Stimulated activated CD8-positive, alpha-beta memory T cell treated with anti-CD3 and anti-CD28 coated beads, Interleukin-12 subunit alpha, Interleukin-12 subunit beta, amount 100 ng/mL, for 24 hours (primary cell): ENCODE measurements around the gene FLAD1.

Source experiments
- DNase-seq: peaks from one replicate; pipeline ENCODE4 v3.0.0-alpha.2; 2020; ENCODE audit errors: extremely low read depth

FLAD1 gene

DNA sequence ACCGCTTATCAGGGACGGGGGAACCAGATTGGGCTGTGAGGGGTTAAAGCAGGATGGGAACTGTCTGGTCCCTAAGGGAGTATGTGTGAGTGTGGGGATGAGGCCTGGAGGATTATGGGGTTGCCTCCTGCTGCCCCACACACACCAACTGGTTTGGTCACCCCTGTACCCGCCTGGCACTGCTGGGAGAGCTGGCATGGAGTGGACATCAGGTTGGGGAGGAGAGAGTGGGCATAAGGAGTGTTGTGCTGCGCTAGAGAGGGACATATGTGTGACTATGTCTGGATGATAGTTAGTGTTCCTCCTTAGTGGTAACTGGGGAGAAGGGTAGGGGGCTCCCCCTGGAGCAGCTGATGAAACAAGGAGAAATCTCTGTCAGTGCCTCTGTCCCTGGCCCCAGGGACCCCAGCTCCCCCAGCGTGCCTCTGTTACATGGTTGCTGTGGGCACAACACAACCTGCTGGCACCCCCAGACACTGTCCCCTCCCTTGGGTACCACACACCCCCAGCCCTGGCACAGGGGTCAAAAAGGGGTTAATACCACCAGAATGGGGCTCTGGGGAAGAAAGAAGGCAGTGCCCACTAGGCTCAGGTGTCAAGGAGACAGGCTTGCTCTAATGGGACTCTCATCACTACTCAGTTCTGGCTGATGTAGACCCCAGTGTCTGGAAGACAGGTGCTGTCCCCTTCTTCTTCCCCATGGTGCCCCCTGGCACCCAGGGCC, 21.4 kb downstream of the FLAD1 start:
- DNase-seq, result no peak

DNA sequence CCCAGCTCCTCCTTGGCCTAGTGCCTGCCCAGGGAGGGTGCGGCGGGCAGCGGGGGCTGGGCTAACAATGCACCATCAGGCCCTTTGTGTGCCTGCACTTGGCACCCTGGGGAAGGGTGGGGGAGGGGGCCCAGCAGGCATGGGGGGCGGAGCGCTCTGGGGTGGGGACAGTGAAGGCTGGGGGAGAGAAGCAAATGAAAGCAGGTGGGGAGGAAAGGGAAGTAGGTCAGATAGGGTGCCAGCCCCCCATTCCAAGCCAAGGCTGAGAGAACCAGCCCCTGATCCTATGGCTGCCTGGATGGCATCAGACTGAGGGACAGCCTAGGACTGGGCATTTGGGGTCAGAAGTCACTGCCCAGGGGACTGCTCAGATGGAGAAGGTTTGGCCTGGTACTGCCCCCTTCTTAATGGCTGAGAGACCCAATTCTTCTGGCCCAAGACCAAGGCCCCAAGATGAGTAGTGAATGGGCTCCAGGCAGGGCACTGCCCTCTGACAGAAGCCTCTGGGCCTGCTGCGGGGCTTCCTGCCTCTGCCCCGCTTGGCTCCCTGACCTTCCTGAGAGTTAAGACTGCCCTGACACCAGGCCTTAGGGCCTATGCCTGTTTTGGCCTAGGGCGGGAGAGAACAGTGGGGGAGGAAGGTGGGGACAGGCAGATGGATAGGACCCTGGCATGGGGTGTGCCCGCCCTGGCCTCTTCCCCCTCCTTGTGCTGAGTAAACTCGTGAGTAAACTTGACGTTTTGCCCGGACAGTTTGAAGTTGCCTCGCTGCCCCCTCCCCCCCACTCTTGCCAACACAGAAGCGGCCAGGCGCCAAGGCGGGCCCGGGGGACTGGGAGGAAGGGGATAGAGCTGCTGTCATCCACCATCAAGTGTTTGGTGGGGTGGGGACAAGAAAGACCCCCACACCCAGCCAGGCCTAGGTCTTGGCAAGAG, 22.2 kb downstream of the FLAD1 start:
- DNase-seq, result no peak

DNA sequence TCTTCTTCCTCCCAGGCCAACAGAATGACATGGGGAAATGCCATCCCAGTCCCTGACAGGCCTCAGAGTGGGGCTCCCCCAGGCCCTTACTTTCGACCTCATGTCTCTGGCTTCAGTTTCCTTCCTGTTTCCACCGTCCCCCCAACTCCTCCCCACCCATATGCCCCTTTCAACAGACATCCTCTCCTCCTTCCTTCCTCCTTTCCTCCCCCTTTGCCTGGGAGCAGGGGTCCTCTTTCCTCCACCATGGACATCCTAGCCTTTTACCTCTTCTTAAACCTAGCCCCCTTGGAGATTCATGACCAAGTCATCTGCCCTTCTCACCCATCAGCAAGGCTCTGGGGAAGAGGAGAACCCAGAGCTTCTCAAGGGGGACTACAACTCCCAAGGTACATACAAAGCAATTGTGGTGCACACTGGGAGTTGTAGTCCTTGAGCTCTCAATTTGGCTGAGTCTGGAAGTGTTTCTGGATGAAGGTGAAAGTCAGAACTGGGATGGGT, 23.5 kb downstream of the FLAD1 start:
- no peak for DNase-seq

DNA sequence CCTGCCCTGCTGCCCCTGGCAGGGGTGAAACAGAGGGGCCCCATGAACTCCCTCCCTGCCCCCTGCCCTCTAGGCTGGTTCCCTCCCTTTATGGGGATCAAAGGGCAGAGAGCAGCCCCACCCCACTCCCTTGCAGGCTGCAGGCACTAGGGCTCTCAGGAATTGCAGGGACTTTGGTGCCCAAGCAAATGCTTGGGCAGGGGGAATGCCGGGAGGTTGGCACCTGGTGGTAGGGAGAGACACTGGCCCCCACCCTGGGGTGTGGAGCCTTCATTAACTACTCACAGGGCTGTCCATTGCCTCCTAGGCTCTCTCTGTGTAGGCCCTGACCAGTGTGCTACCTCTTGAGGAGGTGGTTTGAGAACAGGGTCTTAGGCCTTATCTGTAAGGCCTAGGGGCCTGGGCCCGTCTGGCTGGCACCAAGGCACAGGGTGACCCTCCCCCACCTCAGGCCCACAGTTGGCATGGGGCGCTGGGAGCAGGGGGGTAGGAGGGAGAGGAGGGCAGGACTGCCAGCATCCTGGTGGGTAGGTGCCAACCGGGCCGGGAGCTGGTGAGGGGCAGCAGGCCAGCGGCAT, 24.2 kb downstream of the FLAD1 start:
- DNase-seq, result no peak

DNA sequence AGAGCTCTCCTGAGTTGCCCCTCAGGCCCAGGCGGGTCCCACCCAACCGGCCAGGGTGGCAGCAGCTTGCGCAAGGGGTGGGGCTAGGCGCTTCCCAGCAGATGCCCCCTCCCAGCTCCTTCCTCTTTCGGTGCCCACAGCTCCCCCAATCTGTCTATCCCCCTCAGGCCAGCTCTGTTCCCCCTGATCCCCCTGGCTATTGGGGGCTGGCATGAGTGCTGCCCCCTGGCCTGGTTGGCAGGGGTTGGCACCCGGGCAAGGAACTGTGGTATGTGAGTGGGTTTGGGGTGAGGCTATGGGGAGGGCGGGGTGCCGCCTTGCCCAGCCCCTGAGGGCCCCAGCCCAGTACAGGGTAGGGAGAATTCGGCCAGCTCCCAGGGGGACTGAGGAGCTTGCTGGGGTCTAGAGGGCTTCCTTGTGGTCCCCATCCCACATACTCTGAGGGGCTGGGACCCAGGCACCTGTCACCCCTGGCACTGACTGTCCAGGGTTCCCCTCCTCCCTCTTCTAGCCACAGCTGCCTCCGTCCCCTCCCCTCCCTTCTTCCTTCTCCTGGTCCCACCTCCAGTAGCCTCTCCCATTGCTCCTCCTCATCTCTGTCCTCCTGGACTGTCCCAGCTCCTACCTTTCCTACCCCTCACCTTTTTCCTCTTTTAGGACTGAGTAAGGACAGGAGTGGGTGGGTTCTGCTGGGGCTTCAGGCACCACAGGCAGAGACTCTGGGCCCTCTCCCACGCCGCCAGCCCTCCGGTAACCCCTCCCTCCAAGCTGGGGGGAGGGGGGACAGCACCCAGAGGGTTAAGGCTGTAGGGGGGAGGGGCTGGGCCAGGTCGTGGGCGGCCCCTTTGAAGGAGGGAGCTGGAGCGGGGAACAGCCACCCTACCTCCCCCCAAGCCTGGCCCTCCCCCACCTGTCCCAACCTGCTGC, 25.1 kb downstream of the FLAD1 start:
- DNase-seq, result no peak

DNA sequence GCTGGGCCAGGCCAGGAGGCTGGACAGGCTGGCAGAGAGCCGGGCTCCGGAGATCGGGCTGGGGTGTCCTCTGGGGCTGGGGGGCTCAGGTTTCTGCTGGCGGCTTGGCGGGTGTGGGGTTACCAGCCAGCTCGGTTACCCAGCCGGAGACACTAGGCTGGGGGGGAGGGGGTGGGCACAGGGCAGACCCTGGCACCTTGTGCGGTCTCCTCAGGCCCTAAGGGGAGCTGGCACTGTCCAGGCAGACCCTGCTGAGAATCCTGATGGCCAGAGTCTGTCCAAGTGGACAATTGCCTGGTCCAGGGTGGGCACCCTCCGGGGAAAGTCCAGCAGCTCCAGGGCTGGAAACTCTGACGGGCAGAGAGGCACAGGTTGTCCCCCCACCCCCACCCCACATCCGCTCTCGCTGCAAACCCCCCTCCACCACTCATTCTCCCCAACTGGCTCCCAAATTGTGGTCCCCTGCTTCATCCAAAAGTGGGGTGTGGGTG, 26.1 kb downstream of the FLAD1 start:
- no peak for DNase-seq

DNA sequence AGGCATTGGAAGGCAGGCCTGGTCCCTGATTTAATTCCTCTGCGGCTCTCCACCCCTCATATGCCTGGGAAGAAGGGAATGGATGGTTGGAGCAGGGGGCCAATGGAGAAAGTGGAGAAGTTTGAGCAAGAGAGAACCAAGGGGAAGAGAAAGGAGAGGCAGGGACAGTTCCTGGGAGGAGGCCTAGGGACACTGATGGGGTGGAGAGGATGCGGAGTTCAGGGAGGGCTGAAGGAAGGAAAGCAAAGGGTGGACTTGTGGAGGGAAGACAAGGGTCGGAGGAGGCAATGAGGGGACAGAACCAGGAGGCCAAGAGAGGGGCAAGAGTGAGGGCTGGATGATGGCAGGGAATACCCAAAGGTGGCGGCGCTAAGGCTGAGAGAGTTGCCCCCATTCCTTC, 26.6 kb downstream of the FLAD1 start:
- no peak for DNase-seq

DNA sequence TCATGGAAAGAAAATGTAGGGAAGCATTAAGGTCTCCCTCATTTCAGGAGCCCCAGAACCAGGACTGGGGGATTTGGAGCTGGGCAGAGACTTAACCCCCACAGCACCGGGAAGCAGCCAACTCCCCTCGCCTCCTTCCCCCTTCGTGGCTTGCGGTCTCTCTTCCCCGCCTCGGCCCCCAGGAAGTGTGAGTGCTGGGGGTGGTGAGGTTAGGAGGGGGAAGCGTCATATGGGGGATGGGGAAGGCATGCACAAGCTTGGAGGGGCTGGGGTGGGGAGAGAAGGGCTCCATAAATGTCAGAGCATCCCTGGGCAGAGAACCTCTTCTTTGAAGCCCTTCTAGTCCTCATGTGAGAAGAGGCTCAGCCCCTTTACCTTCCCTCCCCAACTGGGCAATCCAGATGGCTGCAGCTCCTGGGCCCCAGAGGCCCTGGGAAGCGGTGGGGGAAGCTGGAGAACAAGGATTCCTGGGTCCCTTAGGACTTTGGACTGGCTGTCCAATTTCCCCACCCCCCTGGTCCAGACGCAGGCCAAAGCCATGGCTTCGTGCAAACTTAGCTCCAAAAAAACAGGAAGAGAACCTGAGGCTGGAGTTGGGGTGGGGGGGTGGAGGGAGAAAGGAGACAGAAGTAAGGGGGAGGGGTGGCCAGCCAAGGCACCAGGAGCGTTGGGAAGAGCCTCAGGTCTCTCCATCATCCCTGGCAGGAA, 27.2 kb downstream of the FLAD1 start:
- no peak for DNase-seq

DNA sequence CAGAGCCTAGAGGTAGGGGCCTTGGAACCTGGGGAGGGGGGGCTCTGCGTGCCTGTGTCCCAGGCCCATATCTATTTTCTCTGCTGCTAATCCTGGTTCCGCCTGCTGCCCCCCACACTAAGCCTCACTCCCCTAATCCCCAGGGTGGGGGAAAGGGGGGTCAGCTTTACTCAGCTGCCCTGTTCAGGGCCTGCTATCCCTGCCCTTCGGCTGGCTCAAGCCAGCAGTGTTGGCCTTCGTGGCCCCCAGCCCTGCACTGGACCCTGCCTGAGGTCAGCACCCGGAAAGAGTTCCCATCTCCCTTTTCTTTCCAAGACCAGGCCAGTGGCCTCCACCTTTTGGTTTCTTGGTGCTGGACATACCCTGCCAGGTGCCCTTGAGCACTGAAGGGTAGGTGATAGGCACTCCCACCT, 27.9 kb downstream of the FLAD1 start:
- DNase-seq, result no peak

DNA sequence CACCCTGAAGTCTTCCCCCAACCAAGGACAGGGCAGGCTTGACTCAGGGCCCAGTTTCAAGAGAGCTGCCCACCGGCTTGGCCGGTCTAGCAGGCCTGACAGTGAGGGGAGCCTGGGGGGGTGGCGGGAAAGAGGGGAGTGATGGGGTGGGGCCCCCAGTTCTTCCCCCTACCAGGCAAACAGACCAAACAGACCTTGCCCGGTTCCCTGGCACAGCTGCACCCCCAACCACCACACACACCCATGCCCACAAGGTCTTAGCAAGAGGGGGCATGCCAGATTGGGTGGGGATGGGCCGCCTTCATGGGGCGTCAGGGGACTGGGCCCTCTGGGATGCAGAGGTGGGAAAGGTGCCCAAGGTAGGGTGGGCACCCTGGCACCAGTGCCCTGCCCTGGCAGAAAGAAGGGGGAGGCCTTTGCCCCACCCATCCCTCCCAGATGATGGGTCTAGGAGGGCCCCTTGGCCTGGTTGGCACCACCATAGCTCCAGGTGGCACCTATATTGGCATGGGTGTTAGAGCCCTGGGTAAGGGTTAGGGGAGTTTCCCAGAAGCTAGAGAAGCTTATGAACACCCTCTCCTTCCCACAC, 28.4 kb downstream of the FLAD1 start:
- no peak for DNase-seq

DNA sequence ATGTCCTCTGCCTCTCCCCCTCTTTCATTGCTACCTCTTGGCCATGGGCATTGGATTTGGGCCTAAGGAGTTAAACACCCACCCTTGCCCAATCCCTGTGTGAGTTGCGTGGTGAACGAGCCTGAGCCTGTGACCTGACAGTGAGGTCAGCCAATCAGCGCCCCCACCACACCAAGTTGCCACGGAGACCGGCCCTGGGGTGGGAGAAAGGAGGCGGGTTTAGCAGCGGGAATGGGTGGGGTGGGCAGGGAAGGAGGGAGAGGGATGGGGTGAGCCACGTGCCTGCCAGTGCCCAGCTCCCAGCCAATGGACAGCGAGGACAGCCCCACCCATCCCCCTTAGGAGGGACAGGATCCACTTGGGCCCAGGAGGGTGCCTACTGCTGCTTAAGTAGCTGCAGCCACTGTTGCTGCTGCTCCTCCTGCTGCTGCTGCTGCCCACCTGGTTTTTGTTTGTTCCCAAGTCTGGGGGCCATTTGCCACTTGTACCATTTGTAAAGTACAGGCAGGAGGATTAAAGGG, 28.9 kb downstream of the FLAD1 start:
- DNase-seq, result no peak

DNA sequence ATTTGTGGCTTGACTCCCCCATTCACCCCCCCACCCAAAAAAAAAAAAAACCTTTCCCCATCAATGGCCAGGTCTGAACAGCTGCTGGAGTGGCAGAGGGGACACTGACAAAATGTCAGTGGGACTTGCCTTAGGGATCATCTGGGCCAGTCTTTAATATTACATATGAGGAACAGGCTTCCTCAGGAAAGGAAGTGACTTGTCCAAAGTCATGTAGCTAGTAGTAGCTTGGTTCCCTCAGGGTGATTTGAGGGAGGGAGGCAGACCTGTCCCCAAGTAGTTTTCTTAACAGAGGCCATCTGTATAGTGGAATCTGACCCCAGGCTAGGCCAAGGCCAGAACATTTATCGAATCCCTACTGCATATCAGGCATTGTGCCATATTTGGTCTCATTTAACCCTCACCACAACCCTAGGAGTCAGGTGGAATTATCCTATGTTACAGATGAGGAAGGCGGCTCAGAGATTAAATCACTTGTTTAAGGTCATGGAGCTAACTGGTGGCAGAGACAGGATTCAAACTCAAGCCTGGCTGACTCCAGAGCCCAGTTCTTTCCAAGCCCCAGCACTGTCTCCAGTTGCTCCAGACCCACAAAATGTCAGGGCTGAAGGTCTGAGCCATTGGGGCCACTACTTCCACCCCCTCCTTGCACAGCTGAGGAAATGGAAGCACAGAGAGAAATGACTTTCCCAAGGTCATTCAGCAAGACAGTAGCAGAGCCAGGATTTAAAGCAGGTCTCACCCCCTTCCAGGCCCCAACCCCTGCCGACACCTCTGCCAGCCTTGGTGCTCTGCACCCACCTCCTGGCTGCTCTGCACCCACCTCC, 29.8 kb downstream of the FLAD1 start:
- DNase-seq, result no peak

DNA sequence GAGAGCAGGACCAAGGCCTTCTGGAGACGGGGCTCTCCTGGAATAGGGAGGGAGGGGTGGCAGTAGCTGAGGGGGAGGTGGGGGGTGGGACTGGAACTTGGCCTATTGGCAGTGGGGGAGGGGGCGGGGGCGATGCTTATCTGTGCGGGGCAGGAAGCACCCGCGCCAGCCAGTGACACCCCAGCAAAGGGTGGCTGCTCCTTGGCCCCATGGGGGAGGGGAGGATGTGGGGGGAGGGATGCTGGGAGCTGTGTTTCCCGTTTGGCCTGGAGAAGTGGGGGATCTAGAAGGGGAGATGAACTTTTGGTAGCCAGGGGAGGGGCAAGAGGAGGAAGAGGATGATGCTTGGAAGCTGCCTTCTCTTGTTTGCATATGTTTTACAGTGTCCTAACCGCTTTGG, 30.5 kb downstream of the FLAD1 start:
- no peak for DNase-seq

DNA sequence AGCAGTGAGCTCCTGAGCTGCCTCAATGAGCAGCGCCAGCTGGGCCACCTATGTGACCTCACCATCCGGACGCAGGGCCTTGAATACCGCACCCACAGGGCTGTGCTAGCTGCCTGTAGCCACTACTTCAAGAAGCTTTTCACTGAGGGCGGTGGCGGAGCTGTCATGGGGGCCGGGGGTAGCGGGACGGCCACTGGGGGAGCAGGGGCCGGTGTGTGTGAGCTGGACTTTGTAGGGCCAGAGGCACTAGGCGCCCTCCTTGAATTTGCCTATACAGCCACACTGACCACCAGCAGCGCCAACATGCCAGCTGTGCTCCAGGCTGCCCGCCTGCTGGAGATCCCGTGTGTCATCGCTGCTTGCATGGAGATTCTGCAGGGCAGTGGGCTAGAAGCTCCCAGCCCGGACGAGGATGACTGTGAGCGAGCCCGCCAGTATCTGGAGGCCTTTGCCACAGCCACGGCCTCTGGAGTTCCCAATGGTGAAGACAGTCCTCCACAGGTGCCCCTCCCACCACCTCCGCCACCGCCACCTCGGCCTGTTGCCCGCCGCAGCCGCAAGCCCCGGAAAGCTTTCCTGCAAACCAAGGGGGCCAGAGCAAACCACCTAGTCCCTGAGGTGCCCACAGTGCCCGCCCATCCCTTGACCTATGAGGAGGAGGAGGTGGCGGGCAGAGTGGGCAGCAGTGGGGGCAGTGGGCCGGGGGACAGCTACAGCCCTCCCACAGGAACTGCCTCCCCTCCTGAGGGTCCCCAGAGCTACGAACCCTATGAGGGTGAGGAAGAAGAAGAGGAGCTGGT, 31.8 kb downstream of the FLAD1 start:
- no peak for DNase-seq

DNA sequence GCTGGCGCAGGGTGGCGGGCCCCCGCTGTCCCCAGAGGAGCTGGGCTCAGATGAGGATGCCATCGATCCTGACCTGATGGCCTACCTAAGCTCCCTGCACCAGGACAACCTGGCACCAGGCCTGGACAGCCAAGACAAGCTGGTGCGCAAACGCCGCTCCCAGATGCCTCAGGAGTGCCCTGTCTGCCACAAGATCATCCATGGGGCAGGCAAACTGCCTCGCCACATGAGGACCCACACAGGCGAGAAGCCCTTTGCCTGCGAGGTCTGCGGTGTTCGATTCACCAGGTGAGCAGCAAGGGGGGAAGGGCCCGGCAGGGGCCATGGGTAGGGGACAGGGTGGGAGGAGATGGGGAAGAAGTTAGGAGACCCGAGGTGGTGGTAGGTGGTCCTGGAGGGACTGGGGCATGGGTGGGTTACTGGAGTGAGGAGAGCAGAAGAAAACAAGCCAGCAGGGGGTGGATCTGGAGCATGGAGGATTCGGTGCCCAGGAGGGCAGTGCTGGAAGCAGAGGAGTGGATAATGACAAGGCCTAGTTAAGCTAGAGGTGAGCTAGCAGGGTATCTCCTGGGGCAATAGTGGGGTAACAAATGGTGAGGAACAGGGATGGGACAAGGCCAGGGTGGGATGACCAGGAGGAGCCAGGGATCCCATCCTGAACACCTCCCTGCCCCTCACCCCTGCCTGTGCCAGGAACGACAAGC, 32.5 kb downstream of the FLAD1 start:
- no peak for DNase-seq

DNA sequence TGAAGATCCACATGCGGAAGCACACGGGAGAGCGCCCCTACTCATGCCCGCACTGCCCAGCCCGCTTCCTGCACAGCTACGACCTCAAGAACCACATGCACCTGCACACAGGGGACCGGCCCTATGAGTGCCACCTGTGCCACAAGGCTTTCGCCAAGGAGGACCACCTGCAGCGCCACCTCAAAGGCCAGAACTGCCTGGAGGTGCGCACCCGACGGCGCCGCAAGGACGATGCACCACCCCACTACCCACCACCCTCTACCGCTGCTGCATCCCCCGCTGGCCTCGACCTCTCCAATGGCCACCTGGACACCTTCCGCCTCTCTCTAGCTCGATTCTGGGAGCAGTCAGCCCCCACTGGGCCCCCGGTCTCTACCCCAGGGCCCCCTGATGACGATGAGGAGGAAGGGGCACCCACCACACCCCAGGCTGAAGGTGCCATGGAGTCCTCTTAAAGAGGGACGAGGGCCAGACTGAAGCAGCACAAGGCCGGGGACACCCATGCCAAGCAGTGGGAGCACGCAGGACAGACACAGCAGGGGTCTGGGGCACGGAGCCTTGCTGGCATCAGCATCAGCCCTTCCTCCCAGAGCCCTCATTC, 33.2 kb downstream of the FLAD1 start:
- no peak for DNase-seq
